ENCODE measurements around the gene TCF7L2. TPM values are rescaled to one million over a fixed set of nuclear protein-coding genes. Genes with fewer than 3 reads are reported as not detected.

TCF7L2 gene
- total and polyA plus RNA-seq, 12 donors: 8.7 to 24.7 (median 14.8) TPM

GRCh38 chr10:112977426-112977898 is 27.4 kb downstream of the TCF7L2 start:
- TF ChIP-seq POLR2A (IDR thresholded peaks at IDR 0.05): no peak
- no peak for TF ChIP-seq CTCF (IDR thresholded peaks at IDR 0.05)
- Histone ChIP-seq H3K36me3 (replicated peaks in 1 of 2) (no peaks in the 10 kb centered on the region), H3K27ac (no peak overlapping the region), H3K4me1 (replicated peaks in 1 of 2) (no peaks in the 10 kb centered on the region), H3K4me3 (no peak overlapping the region), H3K9me3 (replicated peaks in 1 of 3) (no peaks in the 10 kb centered on the region), H3K27me3 (no peaks in the 10 kb centered on the region)
- 84 to 95% (median 89%) methylated on average over 12 of the region's 12 CpGs for WGBS, 4 donors
- peak in 1 of 7 donors; percentile 62 for DNase-seq
- intact Hi-C loops (cut with DNase I): no loop called here

- no peak overlapping the region for H3K27ac ChIP-seq
- H3K4me1 ChIP-seq (replicated peaks in 1 of 2): peaks cover 0 to 4% of the 10 kb centered on the region in 2 donors
- no peak for DNase-seq
- H3K4me3 ChIP-seq: no peak overlapping the region
- WGBS, 4 donors: 94 to 100% (median 96%) methylated on average over 2 of the region's 2 CpGs
- no peaks in the 10 kb centered on the region for H3K9me3 ChIP-seq (replicated peaks in 1 of 3)
- H3K36me3 ChIP-seq (replicated peaks in 1 of 2): no peaks in the 10 kb centered on the region
- intact Hi-C loops (cut with DNase I): no loop called here
- TF ChIP-seq CTCF (IDR thresholded peaks at IDR 0.05): no peak
- no peaks in the 10 kb centered on the region for H3K27me3 ChIP-seq
Measured at GRCh38 chr10:112979927-112980326, 29.9 kb downstream of the TCF7L2 start.

- no peak for TF ChIP-seq POLR2A (IDR thresholded peaks at IDR 0.05)
- Histone ChIP-seq H3K36me3 (replicated peaks in 1 of 2) (no peaks in the 10 kb centered on the region), H3K27ac (no peak overlapping the region), H3K4me1 (replicated peaks in 1 of 2) (peaks cover 0 to 11% of the 10 kb centered on the region in 2 donors), H3K4me3 (no peak overlapping the region), H3K27me3 (no peaks in the 10 kb centered on the region), H3K9me3 (replicated peaks in 1 of 3) (no peaks in the 10 kb centered on the region)
- intact Hi-C loops (cut with DNase I): no loop called here
- DNase-seq: no peak
- 72 to 89% (median 81%) methylated on average over 2 of the region's 2 CpGs for WGBS, 4 donors
Measured at GRCh38 chr10:112980937-112981336, 30.9 kb downstream of the TCF7L2 start.

GRCh38 chr10:112981553-112981952 is 31.5 kb downstream of the TCF7L2 start:
- no peaks in the 10 kb centered on the region for H3K27me3 ChIP-seq
- DNase-seq: no peak
- TF ChIP-seq CTCF (IDR thresholded peaks at IDR 0.05) (no peak), POLR2A (IDR thresholded peaks at IDR 0.05) (no peak)
- H3K4me1 ChIP-seq (replicated peaks in 1 of 2): peaks cover 0 to 18% of the 10 kb centered on the region in 2 donors
- no peaks in the 10 kb centered on the region for H3K36me3 ChIP-seq (replicated peaks in 1 of 2)
- H3K4me3 ChIP-seq: no peak overlapping the region
- intact Hi-C loops (cut with DNase I): no loop called here
- H3K9me3 ChIP-seq (replicated peaks in 1 of 3): no peaks in the 10 kb centered on the region
- WGBS, 4 donors: 75 to 79% (median 75%) methylated on average over 7 of the region's 7 CpGs
- no peak overlapping the region for H3K27ac ChIP-seq

GRCh38 chr10:112983444-112984056 is 33.5 kb downstream of the TCF7L2 start:
- Histone ChIP-seq H3K4me3 (no peak overlapping the region), H3K9me3 (replicated peaks in 1 of 3) (no peaks in the 10 kb centered on the region), H3K27me3 (no peaks in the 10 kb centered on the region), H3K36me3 (replicated peaks in 1 of 2) (no peaks in the 10 kb centered on the region), H3K27ac (no peak overlapping the region), H3K4me1 (replicated peaks in 1 of 2) (peaks cover 4 to 29% of the 10 kb centered on the region in 2 donors)
- intact Hi-C loops (cut with DNase I): no loop called here
- peak in 1 of 7 donors; percentile 39 for DNase-seq
- WGBS, 4 donors: 82 to 90% (median 87%) methylated on average over 8 to 9 of the region's 9 CpGs
- no peak for TF ChIP-seq CTCF (IDR thresholded peaks at IDR 0.05)
- no peak for TF ChIP-seq POLR2A (IDR thresholded peaks at IDR 0.05)

All from adrenal gland (tissue), 12 donors.